Coronary artery (tissue), 2 donors: Measurements from ENCODE around the gene CLIC1.
A peak's percentile ranks its signal among the peaks of the same experiment; 100 is the strongest.

ENCODE experiments used
- DNase-seq: peaks from one replicate; pipeline ENCODE4 v3.0.0-alpha.2; 2017; ENCODE audit warnings: low spot score
- H3K27ac ChIP-seq, 2 donors: fragments of 200-600 bp; sonication (generic); one replicate each; pipeline ENCODE4 v1.5.1; 2016 to 2019
- H3K4me3 ChIP-seq: fragments of 200-600 bp; sonication (generic); 2 replicates; pipeline ENCODE4 v1.5.1; 2016; ENCODE audit warnings: mild to moderate bottlenecking, moderate library complexity
- CTCF ChIP-seq: fragments of 200-600 bp; sonication (generic); IDR thresholded peaks from one replicate; pipeline ENCODE4 v1.5.1; 2019; ENCODE audit warnings: antibody characterized with exemption

The CLIC1 gene

GRCh38 chr6:31779908-31780307 lies 43.6 kb upstream of the CLIC1 start:
- Histone ChIP-seq H3K27ac (no peak overlapping the region), H3K4me3 (no peak overlapping the region)
- no peak for TF ChIP-seq CTCF
- no peak for DNase-seq

- no peak for DNase-seq
- H3K27ac ChIP-seq, result no peak overlapping the region
- H3K4me3 ChIP-seq, result no peak overlapping the region
- no peak for TF ChIP-seq CTCF
These were observed 42.9 kb upstream of the CLIC1 start for GRCh38 chr6:31778999-31779885.

GRCh38 chr6:31778193-31778592 lies 41.9 kb upstream of the CLIC1 start:
- no peak overlapping the region for H3K27ac ChIP-seq
- TF ChIP-seq CTCF, result no peak
- H3K4me3 ChIP-seq, result no peak overlapping the region
- no peak for DNase-seq

- TF ChIP-seq CTCF, result no peak
- H3K4me3 ChIP-seq, result no peak overlapping the region
- H3K27ac ChIP-seq, result no peak overlapping the region
- no peak for DNase-seq
These were observed 41.3 kb upstream of the CLIC1 start for GRCh38 chr6:31777667-31778050.

GRCh38 chr6:31776989-31777666 lies 40.8 kb upstream of the CLIC1 start, which contains the start of gene VWA7:
Gene VWA7 (minus strand): TSS chr6:31777328. CDS start chr6:31776779, 549 bp downstream.
- no peak for DNase-seq
- Histone ChIP-seq H3K4me3 (peak within 1 kb of the TSS; percentile 19), H3K27ac (peak within 1 kb of the TSS in 1 of 2 donors; percentile 26)
- TF ChIP-seq CTCF, result no peak

GRCh38 chr6:31776485-31776988 lies 40.2 kb upstream of the CLIC1 start:
- Histone ChIP-seq H3K27ac (no peak overlapping the region), H3K4me3 (peak overlapping the region; percentile 19)
- DNase-seq, result no peak
- TF ChIP-seq CTCF, result no peak
